ENCODE measurements around the gene JUNB. TPM values are rescaled to one million over a fixed set of nuclear protein-coding genes. Genes with fewer than 3 reads are reported as not detected.

The JUNB gene
- total RNA-seq, 1 donor: 87.9 TPM

DNA sequence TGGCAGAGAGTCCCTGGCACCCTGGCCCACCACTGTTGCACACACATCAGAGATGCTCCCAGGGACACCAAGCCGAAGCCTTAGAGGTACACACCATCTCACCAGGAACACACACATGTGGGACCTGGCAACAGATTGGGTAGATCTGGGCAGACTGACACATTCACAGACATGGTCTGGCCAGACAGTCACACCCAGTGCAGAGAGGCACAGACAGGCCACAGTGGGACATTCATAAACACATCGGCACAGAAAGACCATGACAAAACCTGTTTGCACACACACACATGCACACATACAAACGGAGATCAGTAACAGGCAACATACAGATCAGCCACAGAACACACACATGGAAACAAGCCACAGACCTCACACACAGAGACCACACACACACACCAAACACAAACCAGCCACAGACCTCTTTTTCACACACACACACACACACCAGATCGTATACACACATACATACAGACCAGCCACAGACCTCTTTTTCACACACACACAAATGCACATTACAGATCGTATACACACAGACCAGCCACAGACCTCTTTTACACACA lies 6.3 kb upstream of the JUNB start:
- TF ChIP-seq, protein P1, sequence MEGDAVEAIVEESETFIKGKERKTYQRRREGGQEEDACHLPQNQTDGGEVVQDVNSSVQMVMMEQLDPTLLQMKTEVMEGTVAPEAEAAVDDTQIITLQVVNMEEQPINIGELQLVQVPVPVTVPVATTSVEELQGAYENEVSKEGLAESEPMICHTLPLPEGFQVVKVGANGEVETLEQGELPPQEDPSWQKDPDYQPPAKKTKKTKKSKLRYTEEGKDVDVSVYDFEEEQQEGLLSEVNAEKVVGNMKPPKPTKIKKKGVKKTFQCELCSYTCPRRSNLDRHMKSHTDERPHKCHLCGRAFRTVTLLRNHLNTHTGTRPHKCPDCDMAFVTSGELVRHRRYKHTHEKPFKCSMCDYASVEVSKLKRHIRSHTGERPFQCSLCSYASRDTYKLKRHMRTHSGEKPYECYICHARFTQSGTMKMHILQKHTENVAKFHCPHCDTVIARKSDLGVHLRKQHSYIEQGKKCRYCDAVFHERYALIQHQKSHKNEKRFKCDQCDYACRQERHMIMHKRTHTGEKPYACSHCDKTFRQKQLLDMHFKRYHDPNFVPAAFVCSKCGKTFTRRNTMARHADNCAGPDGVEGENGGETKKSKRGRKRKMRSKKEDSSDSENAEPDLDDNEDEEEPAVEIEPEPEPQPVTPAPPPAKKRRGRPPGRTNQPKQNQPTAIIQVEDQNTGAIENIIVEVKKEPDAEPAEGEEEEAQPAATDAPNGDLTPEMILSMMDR (IDR thresholded peaks at IDR 0.05; ENCODE audit: insufficient read depth, low read length): no peak
- DNase-seq (ENCODE audit: low read depth): peak; percentile 37
- H3K4me3 ChIP-seq (ENCODE audit: low read depth, low read length): no peak overlapping the region

DNA sequence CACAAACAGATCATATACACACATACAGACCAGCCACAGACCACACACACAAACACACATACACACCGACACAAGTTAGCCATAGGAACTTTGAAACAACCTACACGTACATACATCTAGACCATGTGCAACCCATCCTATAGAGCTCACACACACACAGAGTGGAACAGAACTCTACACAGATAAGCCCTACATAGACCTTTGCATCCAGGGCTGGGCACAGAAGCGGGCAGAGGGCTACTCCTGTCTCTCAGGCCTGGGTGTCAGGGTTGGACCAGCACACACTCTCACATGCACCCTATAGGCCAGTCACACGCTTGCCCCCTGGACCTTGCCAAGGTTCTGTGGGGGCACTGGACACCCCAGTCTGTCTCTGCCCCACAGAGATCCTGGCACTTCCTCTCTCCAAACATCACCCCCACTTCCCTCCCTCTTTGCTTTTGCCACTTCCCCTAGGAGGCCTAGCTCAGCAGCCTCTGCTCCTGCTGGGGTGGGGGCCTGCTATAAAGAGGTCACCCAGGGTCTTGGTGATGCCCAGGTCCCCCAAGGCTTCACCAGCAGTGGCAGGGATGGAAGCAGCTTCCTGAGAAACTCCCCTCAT lies 5.8 kb upstream of the JUNB start:
- no peak for DNase-seq (ENCODE audit: low read depth)
- TF ChIP-seq, protein P1 (IDR thresholded peaks at IDR 0.05; ENCODE audit: insufficient read depth, low read length): no peak
- no peak overlapping the region for H3K4me3 ChIP-seq (ENCODE audit: low read depth, low read length)

DNA sequence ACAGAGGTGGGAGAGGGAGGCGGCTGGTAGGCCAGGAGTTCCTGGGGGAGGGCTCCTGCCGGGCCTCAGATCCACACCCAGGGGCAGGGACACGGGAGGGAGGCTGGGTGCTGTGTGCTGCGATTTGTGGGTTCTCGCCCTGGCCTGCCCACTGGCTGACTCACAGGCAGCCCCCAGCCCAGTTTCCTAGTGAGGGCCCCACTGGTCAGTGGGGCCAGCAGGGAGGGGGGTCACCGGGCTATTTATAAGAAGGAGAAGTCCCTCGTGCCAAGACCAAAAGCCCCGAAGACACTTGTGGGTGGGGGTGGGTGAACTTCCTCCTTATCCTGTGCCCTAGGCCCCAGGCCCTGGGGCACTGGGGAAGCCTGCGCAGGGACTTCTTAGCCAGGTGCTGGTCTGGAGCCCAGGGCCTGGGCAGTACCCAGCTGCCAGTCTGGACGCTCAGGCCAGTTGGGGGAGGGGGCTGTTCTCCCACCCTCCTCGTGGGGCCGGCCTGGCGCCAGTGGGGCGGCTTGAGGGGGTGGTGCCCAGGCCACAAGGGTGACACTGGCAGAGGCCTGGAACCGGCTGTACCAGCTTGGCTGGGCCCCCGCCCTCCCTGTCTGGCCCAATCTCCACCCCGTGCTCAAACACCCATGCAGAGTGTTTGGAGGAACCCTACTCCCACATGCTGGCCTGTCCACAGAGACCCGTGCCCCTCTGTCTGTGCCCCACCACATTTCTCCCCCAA lies 5.0 kb upstream of the JUNB start:
- no peak overlapping the region for H3K4me3 ChIP-seq (ENCODE audit: low read depth, low read length)
- DNase-seq (ENCODE audit: low read depth): no peak
- TF ChIP-seq, protein P1 (IDR thresholded peaks at IDR 0.05; ENCODE audit: insufficient read depth, low read length): no peak

DNA sequence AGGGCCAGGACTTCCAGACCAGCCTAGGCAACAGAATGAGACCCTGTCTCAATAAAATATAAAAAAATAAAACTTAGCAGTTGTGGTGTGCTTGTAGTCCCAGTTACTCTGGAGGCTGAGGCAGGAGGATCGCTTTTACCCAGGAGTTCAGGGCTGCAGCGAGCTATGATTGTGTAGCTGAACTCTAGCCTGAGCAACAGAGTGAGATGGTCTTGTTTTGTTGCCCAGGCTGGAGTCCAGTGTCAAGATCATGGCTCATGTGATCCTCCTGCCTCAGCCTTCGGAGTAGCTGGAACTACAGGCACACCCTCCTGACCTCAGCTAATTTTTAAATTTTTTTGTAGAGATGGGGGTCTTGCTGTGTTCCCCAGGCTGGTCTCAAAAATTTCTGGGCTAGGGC lies 4.3 kb upstream of the JUNB start:
- DNase-seq (ENCODE audit: low read depth): no peak
- H3K4me3 ChIP-seq (ENCODE audit: low read depth, low read length): no peak overlapping the region
- TF ChIP-seq, protein P1 (IDR thresholded peaks at IDR 0.05; ENCODE audit: insufficient read depth, low read length): no peak

DNA sequence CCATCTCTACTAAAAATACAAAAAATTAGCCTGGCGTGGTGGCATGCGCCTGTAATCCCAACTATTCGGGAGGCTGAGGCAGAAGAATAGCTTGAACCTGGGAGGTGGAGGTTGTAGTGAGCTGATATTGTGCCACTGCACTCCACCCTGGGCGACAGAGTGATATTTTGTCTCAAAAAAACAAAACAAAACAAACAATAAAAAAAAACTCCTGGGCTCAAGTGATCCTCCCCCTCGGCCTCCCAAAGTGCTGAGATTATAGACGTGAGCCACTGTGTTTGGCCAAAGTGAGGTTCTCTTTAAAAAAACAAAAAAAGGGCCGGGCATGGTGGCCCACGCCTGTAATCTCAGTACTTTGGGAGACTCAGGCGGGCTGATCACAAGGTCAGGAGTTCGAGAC lies 3.8 kb upstream of the JUNB start:
- TF ChIP-seq, protein P1 (IDR thresholded peaks at IDR 0.05; ENCODE audit: insufficient read depth, low read length): no peak
- no peak for DNase-seq (ENCODE audit: low read depth)
- H3K4me3 ChIP-seq (ENCODE audit: low read depth, low read length): no peak overlapping the region

DNA sequence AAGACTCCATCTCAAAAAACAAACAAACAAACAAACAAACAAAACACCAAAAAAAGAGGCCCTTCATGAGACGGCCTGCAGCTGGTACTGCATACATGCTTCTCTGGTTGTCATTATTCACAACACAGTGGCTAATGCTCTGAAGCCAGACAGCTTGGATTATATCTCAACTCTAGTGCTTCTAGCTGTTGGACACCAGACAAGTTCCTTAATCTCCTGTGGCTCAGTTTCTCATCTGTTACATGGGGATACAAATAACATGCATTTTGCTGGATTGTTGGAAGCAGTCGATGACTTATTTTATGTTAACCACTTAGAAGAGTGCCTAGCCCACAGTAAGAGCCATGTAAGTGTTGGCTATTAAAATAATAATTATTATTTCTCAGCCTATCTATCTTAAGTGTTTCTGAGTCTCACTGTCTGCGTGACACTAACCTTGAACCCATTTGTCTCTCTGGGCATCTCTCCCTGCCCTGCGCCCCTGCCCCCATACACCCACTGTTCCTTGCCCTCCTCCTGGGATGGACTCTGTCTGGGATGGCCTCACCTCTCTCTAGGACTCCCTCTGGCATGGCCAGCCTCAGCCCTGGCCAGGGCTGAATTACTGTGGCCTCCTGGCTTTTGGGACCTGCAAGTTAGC lies 3.1 kb upstream of the JUNB start:
- peak; percentile 52 for DNase-seq (ENCODE audit: low read depth)
- H3K4me3 ChIP-seq (ENCODE audit: low read depth, low read length): no peak overlapping the region
- TF ChIP-seq, protein P1 (IDR thresholded peaks at IDR 0.05; ENCODE audit: insufficient read depth, low read length): no peak
